ENCODE results near the gene BOK. TPM values are rescaled to one million over a fixed set of nuclear protein-coding genes. Genes with fewer than 3 reads are reported as not detected.
"Not testable (repeated sequence)": the region's sequence is repeated elsewhere in the genome, so short reads cannot be mapped to it uniquely, and the experiment has no call there.

Gene BOK
- total and polyA plus RNA-seq, 5 experiments from 2014 or later: 0.53 TPM; not detected in 4

DNA sequence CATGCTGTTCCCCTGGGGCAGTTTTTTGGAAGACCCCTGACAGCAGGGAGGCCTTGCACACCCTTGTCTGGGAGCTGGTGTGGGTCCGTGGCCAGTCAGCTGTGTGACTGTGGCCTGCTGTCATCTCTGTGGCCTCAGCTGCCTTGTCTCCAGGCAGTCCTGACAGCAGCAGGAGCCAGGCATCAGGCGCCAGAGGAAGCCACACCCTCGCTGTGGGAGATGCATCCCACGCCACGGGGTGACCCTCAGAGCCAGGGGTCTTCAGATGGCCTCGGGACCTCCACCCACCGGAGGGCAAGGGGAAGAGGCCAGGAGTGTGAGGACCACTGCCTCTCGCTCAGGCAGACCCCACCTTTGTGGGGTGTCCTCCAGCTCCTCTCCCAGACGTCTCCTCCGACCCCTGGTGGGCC lies 5.0 kb downstream of the BOK start:
- no peak overlapping the region for H3K4me3 Mint-ChIP-seq
- DNase-seq (peak in 1 of 10 donors; percentile 24), ATAC-seq (no peak)
- H3K36me3 Mint-ChIP-seq: no peaks in the 10 kb centered on the region
- H3K9me3 Mint-ChIP-seq: no peaks in the 10 kb centered on the region
- peaks cover 5 to 19% (median 8%) of the 10 kb centered on the region in 5 donors for H3K27me3 Mint-ChIP-seq
- no peak overlapping the region for H3K27ac Mint-ChIP-seq
- POLR2A ChIA-PET: no interaction called here
- peaks cover 0 to 5% (median 2%) of the 10 kb centered on the region in 4 donors for H3K4me1 Mint-ChIP-seq

DNA sequence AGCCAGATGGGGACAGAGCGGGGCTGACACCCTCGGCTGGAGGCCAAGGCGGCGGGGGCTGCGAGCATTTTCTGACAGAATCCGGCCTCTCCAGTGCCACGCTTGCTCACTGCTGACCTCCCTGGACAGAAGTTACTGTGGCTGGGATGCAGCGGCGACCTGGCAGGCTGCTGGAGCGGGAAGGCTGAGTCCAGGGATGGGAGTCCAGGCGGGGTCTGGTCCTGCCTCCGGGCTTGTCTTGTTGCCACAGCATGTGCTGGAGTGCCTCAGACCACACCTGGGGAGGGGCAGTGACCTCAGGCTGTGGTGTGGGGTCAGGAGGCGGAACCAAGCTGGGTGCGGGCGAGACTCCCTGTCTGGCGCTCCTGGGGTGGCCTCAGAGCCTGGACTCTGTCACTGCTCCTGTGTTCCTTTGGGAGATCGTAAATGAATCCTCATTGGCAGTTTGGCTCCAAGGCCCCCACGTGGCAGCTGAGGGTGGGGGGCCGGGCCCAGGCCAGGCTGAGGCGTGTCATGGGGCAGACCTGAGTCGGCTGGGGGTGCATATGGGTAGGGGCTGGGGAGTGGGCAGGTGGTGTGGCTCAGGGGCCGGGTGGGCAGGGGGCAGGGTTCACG lies 5.5 kb downstream of the BOK start:
- no peak overlapping the region for H3K27ac Mint-ChIP-seq
- H3K36me3 Mint-ChIP-seq: no peaks in the 10 kb centered on the region
- peaks cover 0 to 5% (median 2%) of the 10 kb centered on the region in 4 donors for H3K4me1 Mint-ChIP-seq
- POLR2A ChIA-PET: no interaction called here
- DNase-seq (peak in 1 of 10 donors; percentile 53), ATAC-seq (no peak)
- H3K9me3 Mint-ChIP-seq: no peaks in the 10 kb centered on the region
- H3K27me3 Mint-ChIP-seq: peaks cover 5 to 19% (median 8%) of the 10 kb centered on the region in 5 donors
- H3K4me3 Mint-ChIP-seq: no peak overlapping the region

DNA sequence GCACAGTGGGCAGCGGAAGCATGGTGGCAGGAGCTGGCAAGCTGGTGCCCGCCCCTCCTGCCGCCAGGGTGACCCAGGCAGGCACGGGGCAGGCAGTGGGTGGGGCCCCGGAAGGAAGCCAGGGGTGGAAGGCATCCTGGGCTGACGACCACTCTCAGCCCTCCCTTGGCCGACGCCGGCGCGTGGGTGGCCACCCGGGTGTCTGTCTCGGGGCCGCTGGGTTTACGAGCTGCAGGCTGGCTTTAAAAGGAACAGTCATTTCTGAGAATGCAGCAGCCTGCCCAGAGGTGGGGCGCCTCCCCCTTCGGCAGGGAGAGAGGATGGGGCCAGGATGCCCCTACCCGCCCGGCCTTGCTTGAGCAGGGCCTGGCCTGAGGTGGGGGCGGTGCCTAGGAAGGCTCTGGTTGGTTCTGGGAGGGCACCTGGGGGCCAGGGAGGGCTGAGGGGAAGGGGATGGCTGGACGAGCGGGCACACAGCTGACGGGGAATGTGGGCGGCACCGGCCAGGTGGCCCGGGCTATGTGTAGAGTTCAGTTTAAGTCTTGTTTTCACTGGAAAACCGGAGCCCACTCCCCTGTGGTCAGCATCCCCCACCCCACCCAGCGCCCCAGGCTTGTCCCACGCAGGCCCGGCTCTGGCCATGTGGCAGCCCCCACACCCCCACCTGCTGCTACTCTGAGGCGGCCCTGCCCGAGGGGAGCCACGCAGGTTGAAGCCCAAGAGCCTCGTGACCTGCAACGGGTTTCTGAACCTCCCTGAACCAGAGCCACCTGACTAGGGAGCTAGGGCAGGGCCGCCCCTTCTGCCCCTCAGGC lies 6.3 kb downstream of the BOK start:
- Mint-ChIP-seq H3K4me3 (no peak overlapping the region), H3K9me3 (no peaks in the 10 kb centered on the region), H3K27ac (no peak overlapping the region), H3K36me3 (no peaks in the 10 kb centered on the region), H3K4me1 (peaks cover 0 to 7% (median 3%) of the 10 kb centered on the region in 4 donors), H3K27me3 (peaks cover 3 to 18% (median 7%) of the 10 kb centered on the region in 5 donors)
- POLR2A ChIA-PET: no interaction called here
- ATAC-seq (no peak), DNase-seq (peak in 1 of 10 donors; percentile 38)

DNA sequence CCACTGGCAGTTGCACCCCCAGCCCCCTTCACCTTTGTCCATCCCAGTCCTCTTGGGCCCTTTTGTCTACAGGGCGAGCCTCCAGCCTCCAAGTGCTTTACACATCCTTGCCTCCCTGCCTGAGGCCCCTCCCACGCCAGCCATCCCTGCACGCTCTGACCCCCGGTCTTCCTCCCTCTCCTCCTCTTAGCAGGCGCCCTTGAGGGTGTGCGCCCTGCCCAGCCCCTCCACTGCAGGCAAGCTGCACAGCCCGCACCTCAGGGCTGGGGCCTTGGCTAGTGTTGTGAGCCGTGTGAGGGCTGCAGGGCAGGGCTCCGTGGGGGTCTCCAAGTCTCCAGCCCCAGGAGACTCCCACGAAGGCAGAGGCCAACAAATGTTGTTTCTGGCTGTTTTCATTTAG lies 6.9 kb downstream of the BOK start:
- POLR2A ChIA-PET: no interaction called here
- no peak for ATAC-seq
- peaks cover under 1 to 12% (median 1%) of the 10 kb centered on the region in 5 donors for H3K27me3 Mint-ChIP-seq
- peak in 1 of 10 donors; percentile 21 for DNase-seq
- no peaks in the 10 kb centered on the region for H3K9me3 Mint-ChIP-seq
- no peaks in the 10 kb centered on the region for H3K36me3 Mint-ChIP-seq
- peaks cover 0 to 10% (median 0%) of the 10 kb centered on the region in 4 donors for H3K4me1 Mint-ChIP-seq
- no peak overlapping the region for H3K4me3 Mint-ChIP-seq
- H3K27ac Mint-ChIP-seq: no peak overlapping the region

DNA sequence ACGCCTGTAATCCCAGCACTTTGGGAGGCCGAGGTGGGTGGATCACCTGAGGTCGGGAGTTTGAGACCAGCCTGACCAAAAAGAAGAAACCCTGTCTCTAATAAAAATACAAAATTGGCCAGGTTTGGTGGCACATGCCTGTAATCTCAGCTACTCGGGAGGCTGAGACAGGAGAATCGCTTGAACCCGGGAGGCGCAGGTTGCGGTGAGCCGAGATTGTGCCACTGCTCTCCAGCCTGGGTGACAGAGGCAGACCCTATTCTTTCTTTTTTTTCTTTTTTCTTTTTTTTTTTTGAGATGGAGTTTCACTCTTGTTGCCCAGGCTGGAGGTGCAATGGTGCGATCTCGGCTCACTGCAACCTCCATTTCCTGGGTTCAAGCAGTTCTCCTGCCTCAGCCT lies 7.5 kb downstream of the BOK start:
- DNase-seq: peak in 1 of 10 donors; percentile 46
- H3K4me1 Mint-ChIP-seq: peaks cover 0 to 10% (median 0%) of the 10 kb centered on the region in 4 donors
- H3K27ac Mint-ChIP-seq, H3K4me3 Mint-ChIP-seq, H3K9me3 Mint-ChIP-seq, POLR2A ChIA-PET, H3K36me3 Mint-ChIP-seq, ATAC-seq, H3K27me3 Mint-ChIP-seq: not testable (repeated sequence)

DNA sequence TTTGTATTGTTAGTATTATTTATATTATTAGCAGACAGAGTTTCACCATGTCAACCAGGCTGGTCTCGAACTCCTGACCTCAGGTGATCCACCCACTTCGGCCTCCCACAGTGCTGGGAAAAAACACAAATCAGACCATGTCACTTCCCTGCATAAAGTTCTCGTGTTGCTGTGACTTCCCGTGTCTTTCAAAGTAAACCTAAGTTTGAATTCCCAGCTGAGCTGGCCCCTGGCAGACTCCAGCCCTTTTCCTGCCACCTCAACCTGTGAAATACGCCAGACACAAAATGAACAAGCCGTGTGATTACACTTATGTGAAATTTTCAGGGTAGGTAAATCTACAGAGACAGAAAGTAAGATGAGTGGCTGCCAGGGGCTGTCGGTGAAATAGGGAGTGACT lies 7.9 kb downstream of the BOK start:
- ATAC-seq (no peak), DNase-seq (peak in 1 of 10 donors; percentile 4)
- no peaks in the 10 kb centered on the region for H3K36me3 Mint-ChIP-seq
- POLR2A ChIA-PET: no interaction called here
- H3K27me3 Mint-ChIP-seq: peaks cover 0 to 4% (median 0%) of the 10 kb centered on the region in 5 donors
- no peak overlapping the region for H3K4me3 Mint-ChIP-seq
- H3K27ac Mint-ChIP-seq: no peak overlapping the region
- peaks cover 0 to 10% (median 0%) of the 10 kb centered on the region in 4 donors for H3K4me1 Mint-ChIP-seq
- H3K9me3 Mint-ChIP-seq: no peaks in the 10 kb centered on the region

DNA sequence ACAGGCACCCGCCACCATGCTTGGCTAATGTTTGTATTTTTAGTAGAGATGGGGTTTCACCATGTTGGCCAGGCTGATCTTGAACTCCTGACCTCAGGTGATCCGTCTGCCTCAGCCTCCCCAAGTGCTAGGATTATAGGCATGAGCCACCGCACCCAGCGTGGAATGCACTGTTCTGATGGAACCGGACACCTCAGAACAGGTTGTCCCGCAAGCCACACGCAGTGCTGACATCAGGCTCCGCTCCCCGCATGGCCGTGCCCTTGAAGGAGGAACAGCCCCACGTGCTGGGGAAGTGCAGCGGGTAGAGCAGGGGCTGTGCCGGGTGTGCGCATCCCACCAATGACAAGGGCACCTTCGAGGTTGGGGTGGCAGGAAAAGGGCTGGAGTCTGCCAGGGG lies 8.7 kb downstream of the BOK start:
- ATAC-seq, H3K27me3 Mint-ChIP-seq, POLR2A ChIA-PET, H3K9me3 Mint-ChIP-seq, H3K27ac Mint-ChIP-seq, H3K36me3 Mint-ChIP-seq, H3K4me3 Mint-ChIP-seq: not testable (repeated sequence)
- DNase-seq: peak in 1 of 10 donors; percentile 26
- peaks cover 0 to 10% (median 0%) of the 10 kb centered on the region in 4 donors for H3K4me1 Mint-ChIP-seq

DNA sequence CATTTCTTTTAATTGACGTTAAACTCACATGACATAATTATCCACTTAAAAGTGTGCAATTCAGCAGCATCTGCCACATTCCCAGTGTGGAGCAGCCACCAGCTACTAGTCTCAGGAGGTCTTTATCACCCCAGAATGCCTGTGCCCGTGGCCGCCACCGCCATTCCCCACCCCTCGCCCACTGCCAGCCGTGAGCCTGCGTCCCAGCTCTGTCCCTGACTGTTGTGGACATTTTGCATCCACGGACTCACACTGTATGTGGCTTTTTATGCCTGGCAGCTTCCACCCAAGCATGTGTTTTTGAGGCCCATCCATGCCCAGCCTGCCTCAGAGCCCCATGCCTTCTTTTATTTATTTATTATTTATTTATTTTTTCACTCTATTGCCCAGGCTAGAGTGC lies 9.2 kb downstream of the BOK start:
- no peak for ATAC-seq
- no peak overlapping the region for H3K27ac Mint-ChIP-seq
- H3K36me3 Mint-ChIP-seq: no peaks in the 10 kb centered on the region
- peaks cover 0 to 10% (median 0%) of the 10 kb centered on the region in 4 donors for H3K4me1 Mint-ChIP-seq
- H3K9me3 Mint-ChIP-seq: no peaks in the 10 kb centered on the region
- no peaks in the 10 kb centered on the region for H3K27me3 Mint-ChIP-seq
- POLR2A ChIA-PET: no interaction called here
- DNase-seq: peak in 1 of 10 donors; percentile 52
- H3K4me3 Mint-ChIP-seq: no peak overlapping the region

DNA sequence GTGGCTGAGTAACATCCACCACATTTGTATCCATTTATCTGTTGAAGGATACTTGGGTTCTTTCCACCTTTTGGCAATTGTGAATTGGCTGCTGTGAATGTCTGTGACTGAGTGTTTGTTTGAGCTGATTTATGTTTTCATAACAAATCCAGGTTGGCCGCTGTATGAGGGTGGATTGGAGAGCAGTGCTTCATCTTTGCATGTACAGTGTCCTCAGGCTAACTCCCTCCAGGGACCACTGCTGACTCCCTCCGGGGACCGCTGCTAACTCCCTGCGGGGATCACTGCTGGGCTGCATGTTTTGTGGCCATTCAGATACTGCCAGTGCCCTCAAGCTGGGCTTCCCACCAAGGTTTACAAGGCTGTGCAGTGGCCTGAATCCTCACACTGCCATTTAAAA lies 10.2 kb downstream of the BOK start:
- H3K4me1 Mint-ChIP-seq: peaks cover 0 to 10% (median 0%) of the 10 kb centered on the region in 4 donors
- peak in 1 of 10 donors; percentile 27 for DNase-seq
- no peak overlapping the region for H3K4me3 Mint-ChIP-seq
- H3K9me3 Mint-ChIP-seq: no peaks in the 10 kb centered on the region
- no peak overlapping the region for H3K27ac Mint-ChIP-seq
- H3K36me3 Mint-ChIP-seq: no peaks in the 10 kb centered on the region
- POLR2A ChIA-PET: no interaction called here
- ATAC-seq: no peak
- H3K27me3 Mint-ChIP-seq: no peaks in the 10 kb centered on the region

DNA sequence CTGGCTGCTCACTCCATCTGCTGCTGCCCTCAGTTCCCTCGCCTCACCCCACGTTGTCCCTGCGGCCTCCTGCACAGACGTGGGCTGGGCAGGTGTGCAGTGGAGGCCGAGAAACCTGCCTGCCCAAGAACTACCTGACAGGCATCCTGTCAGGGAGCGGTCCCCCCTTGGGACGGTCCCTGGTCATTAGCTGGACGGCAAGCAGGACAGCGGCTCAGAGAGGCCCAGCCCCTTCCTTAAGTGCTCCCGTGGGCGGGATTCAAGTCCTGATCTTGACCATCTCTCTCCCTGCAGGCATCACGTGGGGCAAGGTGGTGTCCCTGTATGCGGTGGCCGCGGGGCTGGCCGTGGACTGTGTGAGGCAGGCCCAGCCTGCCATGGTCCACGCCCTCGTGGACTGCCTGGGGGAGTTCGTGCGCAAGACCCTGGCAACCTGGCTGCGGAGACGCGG lies 11.3 kb downstream of the BOK start:
- POLR2A ChIA-PET: no interaction called here
- no peaks in the 10 kb centered on the region for H3K9me3 Mint-ChIP-seq
- no peak overlapping the region for H3K27ac Mint-ChIP-seq
- DNase-seq (peak in 1 of 10 donors; percentile 21), ATAC-seq (no peak)
- H3K27me3 Mint-ChIP-seq: no peaks in the 10 kb centered on the region
- peaks cover 0 to 10% (median 0%) of the 10 kb centered on the region in 4 donors for H3K4me1 Mint-ChIP-seq
- H3K36me3 Mint-ChIP-seq: peaks cover 0 to 2% (median 0%) of the 10 kb centered on the region in 3 donors
- peak overlapping the region in 2 of 10 donors; percentile 39 to 59 for H3K4me3 Mint-ChIP-seq

DNA sequence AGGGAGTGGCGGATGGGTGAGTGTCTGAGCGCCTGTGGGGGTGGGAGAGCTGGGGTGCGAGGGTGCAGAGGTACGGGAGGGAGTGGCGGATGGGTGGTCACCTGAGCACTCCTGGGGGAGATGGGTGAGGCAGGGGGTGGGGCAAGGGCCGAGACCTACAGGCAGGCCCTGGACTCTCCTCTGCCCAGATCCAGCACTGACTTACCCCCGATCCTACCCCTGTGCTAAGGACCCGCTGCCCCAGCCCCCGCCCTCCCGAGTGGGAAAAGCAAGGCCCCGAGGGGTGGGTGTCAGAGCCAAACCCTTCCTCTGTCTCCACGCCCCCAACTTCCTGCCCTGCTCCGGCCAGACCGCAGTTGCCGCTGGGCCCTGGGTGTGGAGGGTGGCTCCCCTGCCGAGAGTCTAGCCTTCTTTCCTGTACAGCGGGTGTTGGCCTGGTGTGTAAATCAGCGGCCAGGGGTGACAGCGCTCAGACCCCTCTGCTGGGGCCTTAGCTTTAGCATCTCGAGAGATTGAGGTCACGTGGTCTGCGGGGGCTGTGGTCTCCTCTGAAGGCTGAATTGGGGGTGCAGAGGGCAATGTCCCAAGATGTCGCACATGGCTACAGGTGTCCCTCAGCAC lies 12.5 kb downstream of the BOK start:
- H3K27ac Mint-ChIP-seq: no peak overlapping the region
- DNase-seq (peak in 1 of 10 donors; percentile 59), ATAC-seq (no peak)
- H3K4me1 Mint-ChIP-seq: peaks cover 0 to 10% (median 0%) of the 10 kb centered on the region in 4 donors
- H3K27me3 Mint-ChIP-seq: no peaks in the 10 kb centered on the region
- H3K36me3 Mint-ChIP-seq: peaks cover 0 to 2% (median 2%) of the 10 kb centered on the region in 3 donors
- H3K9me3 Mint-ChIP-seq: no peaks in the 10 kb centered on the region
- H3K4me3 Mint-ChIP-seq: no peak overlapping the region
- POLR2A ChIA-PET: no interaction called here

DNA sequence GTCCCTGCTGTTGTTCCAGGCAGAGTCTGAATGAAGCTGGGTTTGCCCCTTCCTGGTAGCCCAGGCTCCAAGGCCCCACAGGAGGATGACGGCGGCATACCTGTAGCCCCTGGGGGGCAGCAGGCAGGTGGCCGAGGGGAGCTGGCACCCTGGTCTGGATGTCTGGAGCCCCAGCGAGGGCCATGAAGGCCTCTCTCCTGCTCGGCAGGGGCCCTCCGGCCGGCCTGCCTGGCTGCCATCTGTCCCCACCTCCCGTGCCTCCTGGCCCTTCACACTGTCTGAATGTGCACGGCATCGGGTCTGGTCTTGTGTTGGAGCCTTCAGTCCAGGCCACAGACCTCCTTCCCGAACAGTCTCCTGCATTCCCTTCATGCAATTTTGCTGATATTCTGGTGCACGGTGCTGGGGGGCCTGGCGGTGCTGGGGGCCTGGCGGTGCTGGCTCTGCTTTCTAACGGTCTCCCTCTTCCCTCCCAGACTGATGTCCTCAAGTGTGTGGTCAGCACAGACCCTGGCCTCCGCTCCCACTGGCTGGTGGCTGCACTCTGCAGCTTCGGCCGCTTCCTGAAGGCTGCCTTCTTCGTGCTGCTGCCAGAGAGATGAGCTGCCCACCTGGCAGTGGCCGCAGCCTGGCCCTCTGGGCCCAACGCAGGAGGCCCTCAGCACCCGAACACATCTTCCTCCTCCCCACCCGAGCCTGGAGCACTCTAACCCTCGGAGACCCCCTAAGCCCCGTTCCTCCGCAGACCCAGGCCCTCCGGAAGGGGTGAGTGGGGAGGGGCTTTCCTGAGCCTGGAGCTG lies 13.5 kb downstream of the BOK start:
- H3K36me3 Mint-ChIP-seq: peaks cover 0 to 2% (median 2%) of the 10 kb centered on the region in 3 donors
- no peak for ATAC-seq
- POLR2A ChIA-PET: no interaction called here
- DNase-seq: peak in 1 of 10 donors; percentile 36
- H3K4me3 Mint-ChIP-seq: no peak overlapping the region
- no peaks in the 10 kb centered on the region for H3K9me3 Mint-ChIP-seq
- H3K27ac Mint-ChIP-seq: no peak overlapping the region
- H3K4me1 Mint-ChIP-seq: peaks cover 0 to 10% (median 1%) of the 10 kb centered on the region in 4 donors
- no peaks in the 10 kb centered on the region for H3K27me3 Mint-ChIP-seq
